RPMI7951 (cell line): ENCODE data around the gene CNTNAP3. TPM values are rescaled to one million over a fixed set of nuclear protein-coding genes. Genes with fewer than 3 reads are reported as not detected.
"Not testable (repeated sequence)": the region's sequence is repeated elsewhere in the genome, so short reads cannot be mapped to it uniquely, and the experiment has no call there.

Experiments
- DNase-seq: peaks from one replicate; pipeline ENCODE4 v3.0.0-alpha.2; 2012; ENCODE audit warnings: low read depth
- total RNA-seq: library from RNA; depleted of rRNA; stranded (reverse); fragments of >200 nt; shearing (Covaris generic); gene quantifications from 2 replicates; pipeline ENCODE4 v1.2.3, GENCODE V29; 2014; rRNA removed

Gene CNTNAP3
- total RNA-seq, 1 experiment from 2014 or later: 0.12 TPM

GRCh38 chr9:39073537-39073936 is 214.4 kb downstream of the CNTNAP3 start:
- DNase-seq: not testable (repeated sequence)

GRCh38 chr9:39067683-39068082 is 220.3 kb downstream of the CNTNAP3 start:
- not testable (repeated sequence) for DNase-seq

GRCh38 chr9:39062966-39063365 is 225.0 kb downstream of the CNTNAP3 start:
- DNase-seq: peak; percentile 51

GRCh38 chr9:39054453-39054852 is 233.5 kb downstream of the CNTNAP3 start:
- not testable (repeated sequence) for DNase-seq

- DNase-seq: not testable (repeated sequence)
Observed at GRCh38 chr9:39046833-39047232, 241.1 kb downstream of the CNTNAP3 start.

- not testable (repeated sequence) for DNase-seq
Observed at GRCh38 chr9:39042352-39042803, 245.6 kb downstream of the CNTNAP3 start.

GRCh38 chr9:39041774-39042173 is 246.2 kb downstream of the CNTNAP3 start:
- not testable (repeated sequence) for DNase-seq

GRCh38 chr9:39039148-39039547 is 248.8 kb downstream of the CNTNAP3 start:
- peak; percentile 22 for DNase-seq

GRCh38 chr9:39038221-39038620 is 249.7 kb downstream of the CNTNAP3 start:
- not testable (repeated sequence) for DNase-seq

- not testable (repeated sequence) for DNase-seq
Observed at GRCh38 chr9:39033849-39034248, 254.1 kb downstream of the CNTNAP3 start.

- DNase-seq: peak; percentile 50
Observed at GRCh38 chr9:39030204-39031019, 257.6 kb downstream of the CNTNAP3 start.

- DNase-seq: not testable (repeated sequence)
Observed at GRCh38 chr9:39028855-39029254, 259.1 kb downstream of the CNTNAP3 start.

GRCh38 chr9:39028168-39028567 is 259.8 kb downstream of the CNTNAP3 start:
- DNase-seq: not testable (repeated sequence)

- DNase-seq: peak; percentile 14
Observed at GRCh38 chr9:39025911-39026588, 261.9 kb downstream of the CNTNAP3 start.

Other genes with a start within 250 kb of the CNTNAP3 start
- gene SPATA31A1, start 67.5 kb upstream of the CNTNAP3 start, total RNA-seq: not detected in 2 replicates